ENCODE results near the gene INMT.

- TF ChIP-seq CTCF (IDR thresholded peaks at IDR 0.05) (peak in 1 of 12 donors; percentile 9), POLR2A (IDR thresholded peaks at IDR 0.05) (peak in 1 of 2 donors; percentile 29)
These were observed 19.4 kb downstream of the INMT start, which contains the start of gene MINDY4 for GRCh38 chr7:30771174-30771879.
